Measurements from ENCODE around the gene DEDD.

DNA sequence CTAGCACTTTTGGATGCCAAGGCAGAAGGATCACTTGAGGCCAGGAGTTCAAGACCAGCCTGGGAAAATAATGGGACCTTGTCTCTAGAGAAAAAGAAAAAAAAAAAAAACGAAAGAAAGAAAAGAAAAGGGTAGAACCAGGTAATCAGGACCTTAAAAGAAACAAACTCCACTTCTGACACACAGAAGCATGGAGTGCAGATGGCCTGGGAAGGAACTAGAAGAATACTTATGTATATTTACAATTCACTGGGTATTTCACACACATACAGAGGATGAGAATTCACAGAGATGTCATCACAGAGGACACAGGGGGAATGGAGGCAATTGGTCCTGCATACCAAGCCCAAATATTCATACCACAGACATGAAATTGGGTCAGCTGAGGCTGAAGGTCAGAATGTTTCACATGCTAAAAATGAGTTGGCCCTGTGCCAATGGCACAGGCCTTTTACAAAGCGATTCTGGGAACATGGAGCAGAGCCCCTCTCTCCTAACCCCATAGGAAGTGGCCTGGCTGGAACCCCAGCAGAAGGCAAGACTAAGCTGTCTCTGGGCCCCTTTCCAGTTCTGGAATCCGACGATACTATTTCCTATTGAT lies 40.4 kb upstream of the DEDD start:
- TF ChIP-seq FOXJ3 (CRISPR knock-in tag; IDR thresholded peaks at IDR 0.05; ENCODE audit: borderline replicate concordance) (no peak), FOXP1 (CRISPR knock-in tag; IDR thresholded peaks at IDR 0.05; ENCODE audit: borderline replicate concordance) (no peak), RELA (CRISPR knock-in tag; IDR thresholded peaks at IDR 0.05; ENCODE audit: borderline replicate concordance) (no peak), ELF4 (CRISPR knock-in tag; IDR thresholded peaks at IDR 0.05; ENCODE audit: low read depth) (no peak), JUN (CRISPR knock-in tag; IDR thresholded peaks at IDR 0.05) (no peak), CREB1 (CRISPR knock-in tag; IDR thresholded peaks at IDR 0.05) (no peak), FOXK1 (CRISPR knock-in tag; IDR thresholded peaks at IDR 0.05) (no peak), GABPB1 (CRISPR knock-in tag; IDR thresholded peaks at IDR 0.05) (no peak)
- TF ChIP-seq, protein P1, sequence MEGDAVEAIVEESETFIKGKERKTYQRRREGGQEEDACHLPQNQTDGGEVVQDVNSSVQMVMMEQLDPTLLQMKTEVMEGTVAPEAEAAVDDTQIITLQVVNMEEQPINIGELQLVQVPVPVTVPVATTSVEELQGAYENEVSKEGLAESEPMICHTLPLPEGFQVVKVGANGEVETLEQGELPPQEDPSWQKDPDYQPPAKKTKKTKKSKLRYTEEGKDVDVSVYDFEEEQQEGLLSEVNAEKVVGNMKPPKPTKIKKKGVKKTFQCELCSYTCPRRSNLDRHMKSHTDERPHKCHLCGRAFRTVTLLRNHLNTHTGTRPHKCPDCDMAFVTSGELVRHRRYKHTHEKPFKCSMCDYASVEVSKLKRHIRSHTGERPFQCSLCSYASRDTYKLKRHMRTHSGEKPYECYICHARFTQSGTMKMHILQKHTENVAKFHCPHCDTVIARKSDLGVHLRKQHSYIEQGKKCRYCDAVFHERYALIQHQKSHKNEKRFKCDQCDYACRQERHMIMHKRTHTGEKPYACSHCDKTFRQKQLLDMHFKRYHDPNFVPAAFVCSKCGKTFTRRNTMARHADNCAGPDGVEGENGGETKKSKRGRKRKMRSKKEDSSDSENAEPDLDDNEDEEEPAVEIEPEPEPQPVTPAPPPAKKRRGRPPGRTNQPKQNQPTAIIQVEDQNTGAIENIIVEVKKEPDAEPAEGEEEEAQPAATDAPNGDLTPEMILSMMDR (IDR thresholded peaks at IDR 0.05) = no peak
- TF ChIP-seq, protein P2, sequence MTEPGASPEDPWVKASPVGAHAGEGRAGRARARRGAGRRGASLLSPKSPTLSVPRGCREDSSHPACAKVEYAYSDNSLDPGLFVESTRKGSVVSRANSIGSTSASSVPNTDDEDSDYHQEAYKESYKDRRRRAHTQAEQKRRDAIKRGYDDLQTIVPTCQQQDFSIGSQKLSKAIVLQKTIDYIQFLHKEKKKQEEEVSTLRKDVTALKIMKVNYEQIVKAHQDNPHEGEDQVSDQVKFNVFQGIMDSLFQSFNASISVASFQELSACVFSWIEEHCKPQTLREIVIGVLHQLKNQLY (CRISPR knock-in tag; IDR thresholded peaks at IDR 0.05) = no peak
- TF ChIP-seq, protein P3, sequence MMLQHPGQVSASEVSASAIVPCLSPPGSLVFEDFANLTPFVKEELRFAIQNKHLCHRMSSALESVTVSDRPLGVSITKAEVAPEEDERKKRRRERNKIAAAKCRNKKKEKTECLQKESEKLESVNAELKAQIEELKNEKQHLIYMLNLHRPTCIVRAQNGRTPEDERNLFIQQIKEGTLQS (CRISPR knock-in tag; conservative IDR thresholded peaks at IDR 0.05) = no peak

Data from WTC11 (cell line).